Mucosa of rectum (tissue), 2 donors: ENCODE results near the gene OPN3.
"Not testable (repeated sequence)": the region's sequence is repeated elsewhere in the genome, so short reads cannot be mapped to it uniquely, and the experiment has no call there.

Experiments
- H3K27ac ChIP-seq, 2 donors: one replicate each; pipeline ENCODE4 v1.7.0; 2013; ENCODE audit warnings: inconsistent platforms in 2 of 2, low read depth in 2 of 2, low read length in 2 of 2
- H3K27me3 ChIP-seq, 2 donors: one replicate each; pipeline ENCODE4 v1.7.0; 2013; ENCODE audit warnings: low read length in 2 of 2; ENCODE audit not compliant: control insufficient read depth in 2 of 2, insufficient read depth in 2 of 2
- H3K36me3 ChIP-seq, 2 donors: one replicate each; pipeline ENCODE4 v1.7.0; 2013; ENCODE audit warnings: low read length in 2 of 2; ENCODE audit not compliant: control insufficient read depth in 2 of 2, insufficient read depth in 2 of 2
- H3K4me1 ChIP-seq, 2 donors: one replicate each; pipeline ENCODE4 v1.7.0; 2013; ENCODE audit warnings: low read length in 2 of 2, mild to moderate bottlenecking in 1 of 2; ENCODE audit not compliant: control insufficient read depth in 2 of 2, insufficient read depth in 2 of 2
- H3K4me3 ChIP-seq, 2 donors: one replicate each; pipeline ENCODE4 v1.7.0; 2013; ENCODE audit warnings: low read length in 2 of 2
- H3K9ac ChIP-seq, 2 donors: one replicate each; pipeline ENCODE4 v1.7.0; 2013; ENCODE audit warnings: low read length in 2 of 2, low read depth in 1 of 2, mild to moderate bottlenecking in 1 of 2
- H3K9me3 ChIP-seq, 2 donors: one replicate each; pipeline ENCODE4 v1.7.0; 2013; ENCODE audit warnings: low read length in 2 of 2; ENCODE audit not compliant: control insufficient read depth in 2 of 2
- donor health status: healthy.
- donor health status: Normal muscosa, but diverticular disease.

OPN3 gene

GRCh38 chr1:241674805-241675384, 34.7 kb upstream of the OPN3 start:
- Histone ChIP-seq H3K36me3 (no peaks in the 10 kb centered on the region), H3K9me3 (no peaks in the 10 kb centered on the region), H3K27ac (no peak overlapping the region), H3K4me3 (no peak overlapping the region), H3K4me1 (no peaks in the 10 kb centered on the region), H3K9ac (no peak overlapping the region), H3K27me3 (no peaks in the 10 kb centered on the region)

GRCh38 chr1:241672301-241672700, 32.1 kb upstream of the OPN3 start:
- Histone ChIP-seq H3K4me3 (no peak overlapping the region), H3K9ac (no peak overlapping the region), H3K4me1 (no peaks in the 10 kb centered on the region), H3K9me3 (no peaks in the 10 kb centered on the region), H3K36me3 (no peaks in the 10 kb centered on the region), H3K27me3 (no peaks in the 10 kb centered on the region), H3K27ac (no peak overlapping the region)

GRCh38 chr1:241666419-241666818, 26.2 kb upstream of the OPN3 start:
- no peak overlapping the region for H3K27ac ChIP-seq
- H3K36me3 ChIP-seq, result no peaks in the 10 kb centered on the region
- no peaks in the 10 kb centered on the region for H3K27me3 ChIP-seq
- H3K4me1 ChIP-seq, result no peaks in the 10 kb centered on the region
- H3K9ac ChIP-seq, result no peak overlapping the region
- H3K4me3 ChIP-seq, result no peak overlapping the region
- no peaks in the 10 kb centered on the region for H3K9me3 ChIP-seq

DNA sequence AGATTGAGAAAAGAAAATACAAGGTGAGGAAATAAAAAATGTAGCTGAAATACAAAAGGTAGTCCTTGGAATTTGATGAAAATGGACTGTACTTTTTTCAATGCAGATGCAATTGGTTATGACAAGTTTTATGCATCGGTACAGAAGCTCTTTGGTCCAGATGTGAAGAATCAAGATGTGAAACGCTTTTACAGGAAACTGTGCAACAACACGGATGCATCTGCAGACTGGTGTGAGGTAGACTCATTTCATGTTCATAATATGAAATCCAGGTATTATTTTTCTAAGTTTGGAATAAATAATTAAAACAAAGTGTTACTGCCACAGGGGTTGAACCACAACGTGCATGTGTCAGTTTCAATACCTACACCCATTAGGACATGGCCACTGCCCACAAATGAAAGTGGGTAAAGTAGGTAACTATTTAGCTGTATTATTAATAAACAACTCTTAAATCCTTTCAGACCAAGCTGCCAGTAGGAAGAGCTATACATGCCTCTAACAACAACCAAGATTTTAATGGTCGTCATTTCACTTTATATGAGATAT, 20.3 kb upstream of the OPN3 start:
- no peaks in the 10 kb centered on the region for H3K4me1 ChIP-seq

DNA sequence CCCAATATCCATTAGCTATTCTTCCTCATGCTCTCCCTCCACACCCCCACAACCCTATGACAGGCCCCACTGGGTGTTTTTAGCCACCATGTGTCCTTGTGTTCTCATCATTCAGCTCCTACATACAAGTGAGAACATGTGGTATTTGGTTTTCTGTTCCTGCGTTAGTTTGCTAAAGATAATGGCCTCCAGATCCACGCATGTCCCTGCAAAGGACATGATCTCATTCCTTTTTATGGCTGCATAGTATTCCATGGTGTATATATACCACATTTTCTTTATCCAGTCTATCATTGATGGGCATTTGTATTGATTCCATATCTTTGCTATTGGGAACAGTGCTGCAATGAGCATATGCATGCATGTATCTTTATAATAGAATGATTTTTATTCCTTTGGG, 18.8 kb upstream of the OPN3 start:
- H3K9me3 ChIP-seq, result not testable (repeated sequence)

More for the DNA sequence above, 20.3 kb upstream of the OPN3 start:
- H3K27me3 ChIP-seq, result no peaks in the 10 kb centered on the region
- H3K9me3 ChIP-seq, result no peaks in the 10 kb centered on the region
- H3K4me3 ChIP-seq, result no peak overlapping the region
- no peak overlapping the region for H3K27ac ChIP-seq
- no peak overlapping the region for H3K9ac ChIP-seq
- H3K36me3 ChIP-seq, result no peaks in the 10 kb centered on the region

GRCh38 chr1:241658081-241658793, 18.1 kb upstream of the OPN3 start:
- no peaks in the 10 kb centered on the region for H3K36me3 ChIP-seq
- no peaks in the 10 kb centered on the region for H3K4me1 ChIP-seq
- H3K9ac ChIP-seq, result no peak overlapping the region
- no peak overlapping the region for H3K4me3 ChIP-seq
- no peaks in the 10 kb centered on the region for H3K27me3 ChIP-seq
- H3K27ac ChIP-seq, result no peak overlapping the region
- H3K9me3 ChIP-seq, result no peaks in the 10 kb centered on the region

More for the DNA sequence above, 18.8 kb upstream of the OPN3 start:
- not testable (repeated sequence) for H3K36me3 ChIP-seq, H3K9ac ChIP-seq, H3K27me3 ChIP-seq, H3K4me1 ChIP-seq, H3K4me3 ChIP-seq, H3K27ac ChIP-seq

GRCh38 chr1:241654641-241655040, 14.5 kb upstream of the OPN3 start:
- H3K27ac ChIP-seq, result no peak overlapping the region
- no peaks in the 10 kb centered on the region for H3K9me3 ChIP-seq
- H3K4me3 ChIP-seq, result no peak overlapping the region
- no peaks in the 10 kb centered on the region for H3K27me3 ChIP-seq
- H3K4me1 ChIP-seq, result no peaks in the 10 kb centered on the region
- no peak overlapping the region for H3K9ac ChIP-seq
- H3K36me3 ChIP-seq, result no peaks in the 10 kb centered on the region

GRCh38 chr1:241654019-241654418, 13.8 kb upstream of the OPN3 start:
- Histone ChIP-seq H3K9me3 (no peaks in the 10 kb centered on the region), H3K27me3 (no peaks in the 10 kb centered on the region), H3K9ac (no peak overlapping the region), H3K4me1 (no peaks in the 10 kb centered on the region), H3K36me3 (no peaks in the 10 kb centered on the region), H3K27ac (no peak overlapping the region), H3K4me3 (no peak overlapping the region)

DNA sequence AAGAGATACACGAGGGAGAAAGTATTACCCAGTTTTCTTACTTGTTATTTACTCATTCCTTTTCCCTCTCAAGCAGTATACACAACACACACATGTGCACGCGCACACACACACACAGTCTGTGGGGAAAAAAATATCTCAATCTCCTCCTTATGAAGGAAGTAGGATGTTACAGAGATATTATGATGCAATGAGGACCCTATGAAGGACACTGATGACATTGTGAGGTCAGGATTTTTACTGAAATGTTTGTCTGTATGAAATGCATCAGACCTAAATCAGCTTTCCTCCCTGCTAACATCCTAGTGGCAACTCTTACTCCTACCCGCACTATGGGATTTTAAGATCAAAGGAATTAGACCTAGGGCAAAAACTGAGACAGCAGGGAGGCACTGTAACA, 11.8 kb upstream of the OPN3 start, which contains the start of gene WDR64:
TSS of gene WDR64 (plus strand) at position 270 of the 400 bp plus-strand sequence. CDS start 204 bp downstream, outside the sequence.
- Histone ChIP-seq H3K4me1 (no peaks in the 10 kb centered on the region), H3K27ac (no peak within 1 kb of the TSS), H3K9ac (no peak within 1 kb of the TSS), H3K4me3 (no peak within 1 kb of the TSS), H3K36me3 (no peaks in the 10 kb centered on the region), H3K9me3 (no peaks in the 10 kb centered on the region), H3K27me3 (no peaks in the 10 kb centered on the region)

- Histone ChIP-seq H3K4me3 (no peak overlapping the region), H3K27me3 (no peaks in the 10 kb centered on the region), H3K4me1 (no peaks in the 10 kb centered on the region), H3K9ac (no peak overlapping the region), H3K27ac (no peak overlapping the region), H3K9me3 (no peaks in the 10 kb centered on the region), H3K36me3 (no peaks in the 10 kb centered on the region)
Measured at GRCh38 chr1:241648159-241648558, 8.0 kb upstream of the OPN3 start.
